Measurements from ENCODE around the gene KANSL1.
"Not testable (repeated sequence)": the region's sequence is repeated elsewhere in the genome, so short reads cannot be mapped to it uniquely, and the experiment has no call there.

Gene KANSL1

DNA sequence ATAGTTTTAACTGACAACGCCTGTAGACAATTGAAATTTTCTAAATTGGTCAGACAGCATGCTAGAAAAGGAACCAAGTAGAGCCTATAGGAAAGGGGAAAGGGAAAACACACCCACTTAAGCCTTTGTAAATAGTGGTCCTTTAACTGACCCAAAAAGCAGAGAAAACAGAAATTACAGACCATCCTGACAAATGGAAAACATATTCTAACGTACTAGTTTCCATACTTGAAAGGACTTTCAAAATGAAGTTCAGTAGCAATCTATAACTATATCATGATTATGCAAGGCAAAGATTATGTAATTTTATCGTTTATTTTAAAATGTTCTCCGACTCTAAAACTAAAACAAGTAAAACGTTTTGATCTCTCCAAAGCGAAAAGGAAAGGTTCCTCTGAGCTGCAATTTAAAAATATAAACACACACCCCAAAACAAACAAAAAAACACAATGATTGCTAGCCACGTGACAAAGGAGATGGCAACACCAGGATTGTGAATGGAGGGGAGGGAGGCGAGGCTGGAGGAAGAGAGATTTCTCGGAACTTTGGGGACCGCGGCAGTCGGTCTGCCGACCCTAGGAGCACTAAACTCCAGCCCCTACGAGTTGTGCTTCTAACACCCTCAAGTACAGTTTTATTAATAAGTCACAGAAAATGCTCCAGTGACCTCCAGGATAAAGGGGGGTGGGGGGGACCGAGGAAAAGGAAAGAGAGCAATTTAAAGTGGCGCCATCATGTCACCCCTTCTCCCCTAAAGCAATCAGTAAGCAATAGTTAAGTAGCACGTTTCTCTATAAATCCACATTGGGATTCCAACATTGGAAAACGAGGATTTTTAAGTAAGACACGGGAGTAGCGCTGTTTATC lies 1.7 kb downstream of the KANSL1 start:
- no peak for DNase-seq

- no peak for DNase-seq
These were observed 2.5 kb downstream of the KANSL1 start for GRCh38 chr17:46190763-46191162.

- not testable (repeated sequence) for DNase-seq
These were observed 6.4 kb downstream of the KANSL1 start for GRCh38 chr17:46186827-46187235.

GRCh38 chr17:46184696-46185095 lies 8.5 kb downstream of the KANSL1 start:
- DNase-seq = no peak

DNA sequence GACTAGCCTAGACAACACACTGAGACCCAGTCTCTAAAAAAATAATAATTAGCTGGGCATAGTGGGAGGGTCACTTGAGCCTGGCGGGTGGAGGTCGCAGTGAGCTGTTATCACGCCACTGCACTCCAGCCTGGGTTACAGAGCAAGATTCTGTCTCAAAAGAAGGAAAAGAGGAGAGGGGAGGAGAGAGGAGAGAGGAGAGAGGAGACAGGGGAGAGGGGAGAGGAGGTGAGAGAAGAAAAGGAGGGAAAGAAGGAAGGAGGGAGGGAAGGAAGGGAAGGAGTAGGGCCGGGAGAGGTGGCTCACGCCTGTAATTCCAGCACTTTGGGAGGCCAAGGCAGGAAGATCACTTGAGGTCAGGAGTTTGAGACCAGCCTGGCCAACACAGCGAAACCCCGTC lies 9.8 kb downstream of the KANSL1 start:
- not testable (repeated sequence) for DNase-seq

DNA sequence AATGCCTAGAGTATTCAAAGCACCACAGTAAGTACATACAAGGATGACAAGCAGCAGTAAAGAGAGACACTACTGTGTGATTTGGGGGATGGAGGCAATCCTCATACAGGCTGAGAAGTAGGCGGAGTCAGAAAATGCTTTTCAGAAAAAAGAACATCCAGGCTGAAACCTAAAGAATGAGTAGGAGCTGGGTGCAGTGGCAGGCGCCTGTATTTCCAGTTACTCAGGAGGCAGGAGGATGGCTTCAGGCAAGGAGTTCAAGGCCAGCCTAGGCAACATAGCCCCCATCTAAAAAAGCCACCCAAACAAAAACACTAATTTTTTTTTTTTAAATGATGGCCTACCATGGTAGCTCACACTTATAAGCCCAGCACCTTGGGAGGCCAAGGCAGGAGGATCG lies 10.3 kb downstream of the KANSL1 start:
- DNase-seq = no peak

DNA sequence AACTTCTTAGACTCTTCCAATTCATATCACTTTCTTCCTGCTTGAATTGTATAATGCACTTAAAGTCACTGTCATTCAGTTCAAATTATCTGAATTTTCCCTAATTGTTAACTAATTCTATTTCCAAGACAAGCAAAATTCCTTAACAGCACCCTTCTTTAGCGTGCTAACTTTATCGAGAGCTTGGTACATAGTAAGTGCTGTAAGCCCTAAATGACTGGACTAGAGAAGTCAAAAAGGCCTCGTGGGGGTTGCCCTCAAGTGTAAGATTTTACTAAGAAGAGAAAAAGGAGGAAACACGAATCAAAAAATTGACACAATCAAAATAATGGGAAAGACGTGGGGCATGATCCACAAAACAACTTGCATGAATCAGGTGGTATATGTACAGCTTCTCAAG lies 11.3 kb downstream of the KANSL1 start:
- DNase-seq = no peak

DNA sequence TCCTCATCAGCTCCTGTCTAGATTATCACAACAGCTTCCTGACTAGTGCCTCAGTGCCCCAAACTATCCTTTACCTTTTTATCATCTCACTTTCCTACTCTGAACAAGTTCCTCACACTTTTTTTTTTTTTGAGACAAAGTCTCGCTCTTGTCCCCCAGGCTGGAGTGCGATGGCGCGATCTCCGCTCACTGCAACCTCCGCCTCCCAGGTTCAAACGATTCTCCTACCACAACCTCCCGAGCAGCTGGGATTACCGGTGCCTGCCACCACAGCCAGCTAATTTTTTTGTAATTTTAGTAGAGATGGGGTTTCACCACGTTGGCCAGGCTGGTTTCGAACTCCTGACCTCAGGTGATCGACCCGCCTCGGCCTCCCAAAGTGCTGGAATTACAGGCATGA lies 11.9 kb downstream of the KANSL1 start:
- DNase-seq = not testable (repeated sequence)

- no peak for DNase-seq
These were observed 12.3 kb downstream of the KANSL1 start for GRCh38 chr17:46180892-46181274.

DNA sequence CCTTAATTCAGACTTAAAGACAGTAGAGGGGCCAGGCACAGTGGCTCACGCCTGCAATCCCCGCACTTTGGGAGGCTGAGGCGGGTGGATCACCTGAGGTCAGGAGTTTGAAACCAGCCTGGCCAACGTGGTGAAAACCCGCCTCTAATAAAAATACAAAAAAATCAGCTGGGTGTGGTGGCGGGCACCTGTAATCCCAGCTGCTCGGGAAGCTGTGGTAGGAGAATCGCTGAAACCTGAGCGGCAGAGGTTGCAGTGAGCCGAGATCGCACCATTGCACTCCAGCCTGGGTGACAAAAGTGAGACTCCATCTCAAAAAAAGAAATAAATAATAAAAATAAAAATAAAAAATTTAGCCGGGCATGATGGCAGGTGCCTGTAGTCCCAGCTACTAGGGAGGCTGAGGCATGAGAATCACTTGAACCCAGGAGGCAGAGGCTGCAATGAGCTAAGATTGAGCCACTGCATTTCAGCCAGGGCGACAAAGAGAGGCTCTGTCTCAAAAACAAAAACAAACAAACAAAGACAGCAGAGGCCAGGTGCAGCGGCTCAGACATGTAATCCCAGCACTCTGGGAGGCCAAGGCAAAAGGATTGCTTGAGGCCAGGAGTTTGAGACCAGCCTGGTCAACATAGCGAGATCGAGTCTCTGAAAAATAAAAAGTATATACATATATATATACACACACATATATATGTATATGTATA lies 12.9 kb downstream of the KANSL1 start:
- not testable (repeated sequence) for DNase-seq

- DNase-seq = no peak
These were observed 13.7 kb downstream of the KANSL1 start for GRCh38 chr17:46179375-46179999.

DNA sequence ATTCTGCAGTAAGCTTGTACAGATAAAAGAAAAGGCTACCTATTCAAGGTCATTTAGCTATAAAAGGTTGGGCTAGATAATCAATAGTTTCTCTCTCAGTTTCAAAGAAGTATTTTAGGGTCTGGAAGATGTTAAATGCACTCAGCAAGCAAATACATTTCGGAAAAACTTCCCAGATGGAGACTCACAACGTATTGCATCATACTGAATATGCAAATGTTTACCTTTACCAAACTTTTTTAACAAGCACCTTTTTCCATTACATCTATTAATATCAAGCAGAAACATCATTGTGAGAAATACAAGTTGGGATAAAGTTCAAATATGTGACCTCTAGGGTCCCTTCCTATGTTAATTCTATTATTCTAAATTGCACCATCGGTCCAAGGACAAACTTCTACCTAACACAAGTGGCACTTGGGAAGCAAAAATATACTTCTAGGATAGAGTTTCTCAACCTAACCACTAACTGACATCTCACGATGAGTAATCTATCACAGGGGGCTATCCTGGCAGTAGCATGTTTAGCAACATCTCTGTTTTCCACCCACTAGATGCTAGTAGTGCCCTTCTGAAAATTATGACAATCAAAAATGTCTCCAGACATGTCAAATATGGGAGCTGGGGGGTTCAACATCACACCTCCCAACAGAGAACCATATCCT lies 14.5 kb downstream of the KANSL1 start:
- no peak for DNase-seq

DNA sequence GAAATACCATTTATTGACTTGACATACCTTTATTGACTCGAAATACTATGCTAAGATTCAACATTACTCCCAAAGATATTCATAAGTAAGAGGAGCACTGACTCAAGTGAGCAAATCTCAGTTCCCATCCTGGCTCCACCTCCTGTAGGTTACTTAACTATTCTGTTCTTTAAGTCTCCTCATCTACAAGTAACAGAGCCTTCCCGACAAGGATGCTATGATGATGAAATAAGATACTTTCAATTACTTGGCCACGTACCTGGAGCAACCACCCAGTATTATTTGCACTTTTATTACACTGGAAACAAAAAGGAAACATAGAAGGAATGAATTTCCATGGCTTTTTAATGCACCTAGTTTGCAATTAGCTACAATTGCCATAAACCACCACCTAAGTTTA lies 16.3 kb downstream of the KANSL1 start:
- no peak for DNase-seq

GRCh38 chr17:46175891-46176290 lies 17.3 kb downstream of the KANSL1 start:
- no peak for DNase-seq

- DNase-seq = no peak
These were observed 20.1 kb downstream of the KANSL1 start for GRCh38 chr17:46173153-46173552.

- no peak for DNase-seq
These were observed 21.3 kb downstream of the KANSL1 start for GRCh38 chr17:46171939-46172338.

- DNase-seq = no peak
These were observed 22.4 kb downstream of the KANSL1 start for GRCh38 chr17:46170639-46171429.

DNA sequence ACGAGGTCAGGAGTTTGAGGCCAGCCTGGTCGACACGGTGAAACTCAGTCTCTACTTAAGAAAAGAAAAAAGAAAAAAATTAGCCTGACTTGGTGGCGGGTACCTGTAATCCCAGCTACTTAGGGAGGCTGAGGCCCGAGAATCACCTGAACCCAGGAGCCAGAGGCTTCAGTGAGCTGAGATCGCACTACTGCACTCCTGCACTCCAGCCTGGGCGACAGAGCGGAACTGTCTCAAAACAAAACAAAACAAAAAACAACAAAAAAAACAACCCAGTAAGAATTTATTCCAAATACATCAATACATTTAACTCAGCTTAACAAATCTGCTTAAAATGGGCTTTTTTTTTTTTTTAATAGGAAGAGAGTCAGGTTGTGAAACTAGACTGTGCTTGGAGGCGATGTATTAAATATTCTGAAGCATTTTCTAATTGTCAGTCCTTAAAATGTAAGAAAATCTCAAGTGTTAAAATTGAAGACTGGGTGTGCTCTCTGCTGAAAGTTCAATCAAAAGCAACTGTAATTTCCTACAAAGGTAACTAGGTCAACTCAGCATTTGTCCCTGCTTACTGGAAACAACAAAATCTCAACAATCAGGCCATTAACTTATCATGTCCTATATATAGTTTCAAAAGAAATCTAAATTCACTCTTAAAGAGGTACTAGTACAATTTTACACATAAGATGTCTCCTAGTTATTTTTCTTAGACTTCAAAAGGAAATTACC lies 23.2 kb downstream of the KANSL1 start:
- no peak for DNase-seq

DNA sequence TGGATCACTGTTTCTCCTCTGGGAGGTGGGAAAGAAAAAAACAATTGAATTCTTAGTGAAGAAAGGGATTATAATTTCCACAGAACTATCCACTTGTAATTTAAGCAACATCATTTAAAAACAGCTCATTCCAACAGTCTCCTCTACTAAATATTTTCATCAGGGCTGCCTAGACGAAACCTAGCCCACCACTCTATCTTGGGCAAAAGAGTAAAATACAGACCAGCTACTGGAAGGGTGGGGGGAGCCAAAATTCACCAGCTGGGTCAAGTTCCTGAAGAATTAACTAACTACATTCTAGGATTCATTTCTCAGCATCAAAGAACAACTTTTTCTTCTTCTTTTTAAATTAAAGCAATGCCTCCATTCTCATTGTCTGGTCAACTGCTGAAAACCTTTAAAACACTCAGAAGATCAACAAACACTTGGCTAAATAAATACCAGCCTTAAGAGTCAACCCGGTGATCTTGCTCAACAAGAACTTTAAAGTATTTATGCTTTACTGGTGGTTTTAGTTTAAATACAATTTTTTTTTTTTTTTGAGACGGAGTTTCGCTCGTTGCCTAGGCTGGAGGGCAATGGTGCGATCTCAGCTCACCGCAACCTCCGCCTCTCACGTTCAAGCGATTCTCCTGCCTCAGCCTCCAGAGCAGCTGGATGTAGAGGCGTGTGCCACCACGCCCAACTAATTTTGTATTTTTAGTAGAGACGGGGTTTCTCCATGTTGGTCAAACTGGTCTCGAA lies 25.2 kb downstream of the KANSL1 start:
- no peak for DNase-seq

GRCh38 chr17:46167267-46167666 lies 26.0 kb downstream of the KANSL1 start:
- DNase-seq = no peak

- no peak for DNase-seq
These were observed 26.5 kb downstream of the KANSL1 start for GRCh38 chr17:46166692-46167249.

All from activated CD4-positive, alpha-beta T cell treated with anti-CD3 and anti-CD28 coated beads for 1 hour (primary cell).